GM21360 (cell line): ENCODE data around the gene HSPB7.
"Not testable (repeated sequence)": the region's sequence is repeated elsewhere in the genome, so short reads cannot be mapped to it uniquely, and the experiment has no call there.

Experiments used
- ATAC-seq: cut with Tn5 transposase; IDR thresholded peaks from one replicate; pipeline ENCODE4 v1.9.1; 2021; ENCODE audit warnings: mild to moderate bottlenecking, moderate library complexity; ENCODE audit not compliant: unreplicated experiment

The HSPB7 gene

GRCh38 chr1:16051039-16051438 lies 33.2 kb upstream of the HSPB7 start:
- ATAC-seq: no peak

DNA sequence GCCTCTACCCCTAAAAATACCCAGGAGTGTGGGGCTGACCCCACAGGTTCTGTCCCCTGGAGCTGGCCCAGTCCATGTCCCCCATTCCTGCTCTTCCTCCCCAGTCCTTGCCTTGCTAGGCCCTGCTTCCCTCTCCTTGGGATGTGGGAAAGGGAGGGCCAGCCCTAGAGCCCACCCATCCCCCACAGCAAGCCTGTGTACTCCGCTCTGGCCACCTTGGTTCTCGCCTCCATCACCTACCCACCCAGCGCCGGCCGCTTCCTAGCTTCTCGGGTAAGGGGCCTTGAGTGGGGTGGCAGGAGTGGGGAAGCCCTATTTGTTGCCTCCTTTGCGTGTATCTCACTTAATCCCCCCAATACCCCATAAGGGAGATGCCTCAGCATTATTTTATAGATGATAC lies 32.5 kb upstream of the HSPB7 start:
- ATAC-seq: no peak

DNA sequence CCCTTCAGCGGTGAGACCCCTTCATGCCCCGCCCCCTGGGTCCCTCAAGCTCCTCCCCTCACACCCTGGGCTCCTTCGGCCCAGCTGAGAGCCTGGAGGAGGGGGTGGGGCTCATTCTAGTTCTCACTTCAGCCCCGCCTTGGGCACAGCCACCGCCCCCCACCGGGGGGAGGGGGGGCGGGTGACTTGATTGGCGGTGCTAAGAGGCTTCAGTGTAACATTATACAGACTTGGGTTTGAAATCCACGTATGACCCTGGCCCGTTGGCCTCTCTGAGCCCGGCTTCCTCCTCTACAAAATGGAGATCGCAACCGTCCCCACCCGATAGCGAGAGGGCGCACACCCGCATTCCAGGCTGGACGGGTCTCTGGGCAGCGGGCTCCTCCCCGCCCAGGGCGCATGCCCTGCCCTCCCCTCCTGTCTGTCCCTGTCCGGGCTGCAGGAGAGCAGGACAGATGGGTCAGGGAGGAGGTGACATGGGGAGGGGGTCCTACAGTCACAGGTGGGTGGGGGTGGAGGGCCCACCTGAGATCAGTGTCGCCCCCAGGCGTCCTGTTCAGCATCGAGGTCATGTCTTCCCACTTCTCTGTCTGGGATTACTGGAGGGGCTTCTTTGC lies 30.8 kb upstream of the HSPB7 start:
- no peak for ATAC-seq

DNA sequence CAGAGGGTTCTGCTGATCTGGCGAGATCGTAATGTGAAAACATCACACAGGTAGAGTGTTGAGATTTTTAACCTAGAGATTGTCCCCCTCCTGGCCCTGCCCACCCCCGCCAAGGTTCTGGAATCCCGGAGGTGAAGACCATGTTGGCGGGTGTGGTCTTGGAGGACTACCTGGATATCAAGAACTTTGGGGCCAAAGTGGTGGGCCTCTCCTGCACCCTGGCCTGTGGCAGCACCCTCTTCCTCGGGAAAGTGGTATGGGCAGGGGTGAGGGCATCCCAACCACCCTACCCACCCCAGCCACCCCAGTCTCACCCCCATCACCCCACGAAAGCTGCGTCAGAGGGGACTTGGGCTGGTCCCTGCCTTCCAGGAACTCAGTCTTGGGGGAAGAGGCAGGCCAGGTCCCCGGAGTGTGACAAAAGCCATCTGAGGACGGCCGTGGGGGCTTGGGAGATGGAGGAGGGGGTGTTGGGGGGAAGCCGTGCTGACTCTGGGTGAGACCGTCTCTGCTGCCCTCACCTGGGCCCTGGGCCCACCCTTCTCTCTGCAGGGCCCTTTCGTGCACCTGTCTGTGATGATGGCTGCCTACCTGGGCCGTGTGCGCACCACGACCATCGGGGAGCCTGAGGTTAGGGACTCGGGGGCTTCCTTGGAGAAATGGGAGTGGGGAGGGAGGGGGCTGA lies 30.1 kb upstream of the HSPB7 start:
- no peak for ATAC-seq

- no peak for ATAC-seq
Observed at GRCh38 chr1:16046842-16047241, 29.0 kb upstream of the HSPB7 start.

- no peak for ATAC-seq
Observed at GRCh38 chr1:16043950-16044349, 26.1 kb upstream of the HSPB7 start.

DNA sequence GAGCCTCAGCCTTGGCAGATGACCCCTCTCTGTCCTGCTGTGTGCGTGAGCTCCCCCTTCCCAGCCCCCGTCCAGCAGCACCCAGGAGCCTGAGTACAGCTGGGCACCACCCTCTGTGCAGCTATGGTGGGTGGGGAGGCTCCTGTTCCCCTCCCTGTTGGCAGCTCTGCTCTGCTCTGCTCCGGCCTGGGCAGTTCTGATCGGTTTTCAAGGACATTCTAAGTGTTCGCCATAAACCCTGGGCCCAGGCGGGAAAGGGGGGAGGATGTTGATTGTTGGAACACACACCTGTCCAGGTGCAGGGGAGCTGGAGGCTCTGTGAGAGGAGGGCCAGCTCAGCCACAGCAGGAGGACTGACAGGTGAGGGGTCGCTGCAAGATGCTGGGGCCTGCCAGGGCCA lies 25.7 kb upstream of the HSPB7 start, which contains the start of gene CLCNKB:
TSS of gene CLCNKB (plus strand) at position 262 of the 400 bp plus-strand sequence. CDS start 711 bp downstream, outside the sequence.
- ATAC-seq: no peak

DNA sequence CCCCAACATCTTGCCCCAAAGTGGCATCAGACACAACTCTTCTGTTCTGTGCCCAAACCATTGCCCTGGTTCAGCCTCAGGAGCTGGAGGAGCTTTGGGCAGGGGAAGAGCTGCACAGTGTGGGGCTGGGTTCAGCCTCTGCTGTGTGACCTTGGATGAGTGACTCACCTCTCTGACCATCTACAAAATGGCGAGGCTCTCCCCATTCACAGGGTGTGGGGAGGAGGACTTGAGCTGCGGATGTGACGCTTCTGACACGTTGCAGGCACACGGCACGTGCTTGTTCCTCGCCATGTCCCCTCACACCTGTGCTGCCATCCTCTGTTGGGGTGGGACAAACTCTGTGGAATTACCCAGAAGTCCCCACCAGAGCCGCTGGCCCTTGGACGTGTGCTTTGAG lies 24.8 kb upstream of the HSPB7 start:
- ATAC-seq: not testable (repeated sequence)

DNA sequence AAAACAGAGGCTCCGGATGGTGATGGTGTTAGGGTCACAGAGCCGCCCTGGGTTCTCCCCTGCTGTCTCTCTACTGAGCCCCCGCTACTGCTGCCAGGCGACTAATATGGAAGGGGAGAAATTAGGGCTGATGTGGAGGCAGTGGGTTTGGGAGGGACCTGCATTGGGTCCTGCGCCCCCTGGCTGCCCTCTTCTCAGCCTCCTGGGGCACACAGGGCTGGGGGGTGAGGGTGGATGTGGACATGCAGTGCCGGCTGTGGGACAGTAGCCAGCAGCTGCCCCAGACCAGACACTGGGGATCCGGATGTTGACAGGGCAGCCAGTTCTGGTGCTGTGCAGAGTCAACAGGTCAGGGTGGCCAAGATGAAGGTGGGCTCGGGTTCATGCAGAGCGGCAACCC lies 24.3 kb upstream of the HSPB7 start:
- ATAC-seq: no peak

GRCh38 chr1:16041200-16041599 lies 23.4 kb upstream of the HSPB7 start:
- ATAC-seq: no peak

DNA sequence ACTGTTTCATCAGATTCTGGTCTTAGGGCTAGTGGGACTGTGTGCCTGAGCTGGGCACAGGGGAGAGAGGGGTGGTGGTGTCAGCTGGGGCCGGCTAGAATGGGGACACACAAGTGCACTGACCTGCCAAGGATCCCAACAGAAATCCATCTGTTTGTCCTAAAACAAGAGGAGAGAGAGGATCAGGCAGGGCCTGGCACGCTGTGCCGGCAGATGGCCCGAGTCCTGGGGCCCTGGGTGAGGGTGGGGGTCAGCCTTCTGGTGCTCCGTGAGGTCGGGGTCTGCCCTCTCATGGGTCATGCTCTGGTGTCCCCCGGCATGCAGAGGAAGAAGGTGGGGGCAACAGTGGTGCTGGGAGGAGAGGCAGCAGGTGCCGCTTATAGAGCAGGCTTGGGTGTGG lies 22.0 kb upstream of the HSPB7 start:
- not testable (repeated sequence) for ATAC-seq

- ATAC-seq: no peak
Observed at GRCh38 chr1:16038620-16038912, 20.7 kb upstream of the HSPB7 start.

DNA sequence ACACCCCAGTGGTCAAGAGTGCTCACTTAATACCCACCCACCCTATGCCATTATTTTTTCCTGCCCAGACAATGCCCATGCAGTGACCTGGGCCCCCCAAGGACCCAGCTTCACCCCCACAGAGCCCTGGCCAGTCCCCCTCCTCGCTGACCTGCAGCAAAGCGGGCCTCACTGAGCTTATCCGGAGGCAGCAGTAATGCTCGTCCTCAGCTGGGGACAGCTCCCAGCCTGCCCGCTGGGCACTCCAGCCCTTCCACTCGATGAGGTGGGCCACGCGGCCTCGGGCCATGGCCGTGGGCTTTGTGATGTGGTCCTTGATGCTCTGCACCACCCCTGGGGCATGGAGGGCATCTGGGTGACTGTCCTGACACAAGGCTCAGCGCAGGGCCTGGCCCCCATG lies 18.6 kb upstream of the HSPB7 start:
- not testable (repeated sequence) for ATAC-seq

- not testable (repeated sequence) for ATAC-seq
Observed at GRCh38 chr1:16033103-16033632, 15.3 kb upstream of the HSPB7 start.

- ATAC-seq: no peak
Observed at GRCh38 chr1:16032388-16033102, 14.7 kb upstream of the HSPB7 start.

DNA sequence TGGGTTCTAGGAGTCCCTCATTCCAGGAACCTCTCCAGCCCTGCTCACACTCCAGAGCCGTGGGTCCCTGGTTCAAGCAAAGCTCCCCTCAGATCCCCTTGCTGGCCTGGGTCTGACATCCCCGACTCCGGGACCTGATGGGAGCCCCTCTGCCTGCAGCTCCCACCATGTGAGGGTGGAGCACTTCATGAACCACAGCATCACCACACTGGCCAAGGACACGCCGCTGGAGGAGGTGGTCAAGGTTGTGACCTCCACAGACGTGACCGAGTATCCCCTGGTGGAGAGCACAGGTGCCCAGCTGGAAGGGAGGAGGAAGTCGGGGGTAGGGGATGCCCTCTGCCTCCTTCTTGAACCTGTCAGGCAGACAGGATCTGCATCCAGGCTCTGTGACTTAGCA lies 13.7 kb upstream of the HSPB7 start:
- ATAC-seq: no peak

DNA sequence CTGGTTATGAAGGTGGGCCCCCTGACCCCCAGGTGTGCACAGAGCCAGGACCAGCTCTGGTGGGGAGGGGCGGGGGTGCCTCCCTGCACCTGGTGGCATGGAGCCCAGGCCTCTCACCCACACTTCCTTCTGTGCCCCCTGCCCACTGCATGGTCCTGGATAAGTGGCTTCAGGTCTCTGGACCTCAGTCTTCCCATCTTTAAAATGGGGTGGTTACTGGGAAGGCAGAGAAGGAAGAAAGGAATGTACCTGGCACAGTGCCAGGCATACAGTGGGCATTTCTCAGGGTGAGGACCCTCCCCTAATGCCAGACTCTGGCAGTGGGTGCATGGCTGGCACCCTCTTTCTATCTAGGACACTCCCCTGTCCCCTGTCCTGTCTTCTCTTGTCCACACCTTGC lies 11.4 kb upstream of the HSPB7 start:
- ATAC-seq: no peak

- not testable (repeated sequence) for ATAC-seq
Observed at GRCh38 chr1:16029003-16029268, 11.1 kb upstream of the HSPB7 start.

DNA sequence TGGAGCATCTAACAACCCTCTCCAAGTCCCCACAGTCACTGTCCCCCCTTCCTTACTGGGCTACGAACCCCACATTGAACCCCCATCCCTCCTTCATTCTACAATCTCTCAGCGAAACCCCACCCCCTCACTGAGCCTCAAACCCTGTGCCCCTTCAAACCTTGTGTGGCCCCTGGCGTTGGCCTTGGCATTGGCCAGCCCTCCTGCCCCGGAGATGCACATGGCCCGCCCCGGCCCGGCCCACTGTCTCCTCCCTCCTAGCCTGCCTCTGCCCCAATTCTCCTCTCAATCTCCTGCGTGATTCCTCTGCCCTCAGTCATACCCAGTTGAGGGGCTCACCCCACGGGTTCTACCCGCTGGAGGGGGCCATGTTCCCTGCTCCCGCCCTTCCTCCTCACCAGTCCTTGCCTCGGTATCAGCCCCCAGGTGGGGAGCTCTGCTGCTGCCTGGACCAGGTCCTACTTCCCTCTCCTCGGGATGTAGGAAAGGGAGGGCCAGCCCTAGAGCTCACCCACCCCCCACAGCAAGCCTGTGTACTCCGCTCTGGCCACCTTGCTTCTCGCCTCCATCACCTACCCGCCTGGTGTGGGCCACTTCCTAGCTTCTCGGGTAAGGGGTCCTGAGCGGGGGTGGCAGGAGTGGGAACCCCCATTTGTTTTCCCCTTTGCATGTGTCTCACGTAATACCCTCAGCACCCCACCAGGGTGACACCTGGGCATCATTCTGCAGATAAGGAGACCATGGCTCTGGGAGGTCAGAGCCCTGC lies 10.6 kb upstream of the HSPB7 start:
- ATAC-seq: no peak

DNA sequence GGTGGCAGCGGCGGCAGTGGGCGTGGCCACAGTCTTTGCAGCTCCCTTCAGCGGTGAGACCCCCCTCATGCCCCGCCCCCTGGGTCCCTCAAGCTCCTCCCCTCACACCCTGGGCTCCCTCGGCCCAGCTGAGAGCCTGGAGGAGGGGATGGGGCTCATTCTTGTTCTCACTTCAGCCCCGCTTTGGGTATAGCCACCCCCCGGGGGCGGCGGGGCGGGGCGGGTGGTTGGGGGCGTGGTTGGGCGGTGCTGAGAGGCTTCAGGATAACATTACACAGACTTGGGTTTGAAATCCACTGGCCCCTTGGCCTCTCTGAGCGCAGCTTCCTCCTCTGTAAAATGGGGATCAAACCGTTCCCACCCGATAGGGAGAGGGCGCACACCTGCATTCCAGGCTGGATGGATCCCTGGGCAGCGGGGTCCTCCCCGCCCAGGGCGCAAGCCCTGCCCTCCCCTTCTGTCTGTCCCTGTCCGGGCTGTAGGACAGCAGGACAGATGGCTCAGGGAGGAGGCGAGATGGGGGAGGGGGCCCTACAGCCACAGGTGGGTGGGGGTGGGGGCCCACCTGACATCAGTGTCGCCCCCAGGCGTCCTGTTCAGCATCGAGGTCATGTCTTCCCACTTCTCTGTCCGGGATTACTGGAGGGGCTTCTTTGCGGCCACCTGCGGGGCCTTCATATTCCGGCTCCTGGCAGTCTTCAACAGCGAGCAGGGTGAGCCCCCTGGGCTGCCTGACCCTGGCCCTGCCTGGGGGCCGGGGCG lies 9.1 kb upstream of the HSPB7 start:
- ATAC-seq: no peak

GRCh38 chr1:16026302-16026701 lies 8.5 kb upstream of the HSPB7 start:
- ATAC-seq: not testable (repeated sequence)
